Measurements from ENCODE around the gene DHX40.

DNA sequence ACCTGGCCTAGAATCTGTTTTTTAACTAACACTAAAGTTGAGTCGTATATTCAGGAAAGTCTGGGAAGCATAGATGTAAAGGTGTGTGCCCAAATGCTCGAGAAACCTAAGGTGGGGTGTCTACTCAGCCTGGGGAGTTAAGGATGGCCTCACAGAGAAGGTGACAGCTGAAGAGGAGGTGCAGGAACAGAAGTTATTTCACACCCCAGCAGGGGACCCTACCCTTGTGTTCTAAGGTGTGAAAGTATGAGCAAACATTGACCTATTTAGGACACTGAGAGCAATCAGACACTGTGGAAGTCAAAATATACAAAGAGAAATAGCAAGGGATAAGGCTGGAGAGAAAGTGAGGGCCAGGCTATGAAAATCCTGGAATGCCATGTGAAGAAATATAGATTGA, 49.0 kb upstream of the DHX40 start:
- TF ChIP-seq, protein P1, sequence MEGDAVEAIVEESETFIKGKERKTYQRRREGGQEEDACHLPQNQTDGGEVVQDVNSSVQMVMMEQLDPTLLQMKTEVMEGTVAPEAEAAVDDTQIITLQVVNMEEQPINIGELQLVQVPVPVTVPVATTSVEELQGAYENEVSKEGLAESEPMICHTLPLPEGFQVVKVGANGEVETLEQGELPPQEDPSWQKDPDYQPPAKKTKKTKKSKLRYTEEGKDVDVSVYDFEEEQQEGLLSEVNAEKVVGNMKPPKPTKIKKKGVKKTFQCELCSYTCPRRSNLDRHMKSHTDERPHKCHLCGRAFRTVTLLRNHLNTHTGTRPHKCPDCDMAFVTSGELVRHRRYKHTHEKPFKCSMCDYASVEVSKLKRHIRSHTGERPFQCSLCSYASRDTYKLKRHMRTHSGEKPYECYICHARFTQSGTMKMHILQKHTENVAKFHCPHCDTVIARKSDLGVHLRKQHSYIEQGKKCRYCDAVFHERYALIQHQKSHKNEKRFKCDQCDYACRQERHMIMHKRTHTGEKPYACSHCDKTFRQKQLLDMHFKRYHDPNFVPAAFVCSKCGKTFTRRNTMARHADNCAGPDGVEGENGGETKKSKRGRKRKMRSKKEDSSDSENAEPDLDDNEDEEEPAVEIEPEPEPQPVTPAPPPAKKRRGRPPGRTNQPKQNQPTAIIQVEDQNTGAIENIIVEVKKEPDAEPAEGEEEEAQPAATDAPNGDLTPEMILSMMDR (IDR thresholded peaks at IDR 0.05), result no peak
- TF ChIP-seq POLR2A (IDR thresholded peaks at IDR 0.05), result no peak

All from adrenal gland (tissue), 5 donors.